ENCODE measurements around the gene KDM4B.

The KDM4B gene

GRCh38 chr19:5109560-5109959, 140.6 kb downstream of the KDM4B start:
- DNase-seq (ENCODE audit: low read depth): no peak

- DNase-seq (ENCODE audit: low read depth): no peak
Observed at GRCh38 chr19:5110546-5110945, 141.6 kb downstream of the KDM4B start.

GRCh38 chr19:5111051-5111450, 142.1 kb downstream of the KDM4B start:
- no peak for DNase-seq (ENCODE audit: low read depth)

GRCh38 chr19:5112175-5112574, 143.3 kb downstream of the KDM4B start:
- DNase-seq (ENCODE audit: low read depth): no peak

- DNase-seq (ENCODE audit: low read depth): peak; percentile 47
Observed at GRCh38 chr19:5112681-5113575, 144.0 kb downstream of the KDM4B start.

GRCh38 chr19:5113633-5114586, 145.0 kb downstream of the KDM4B start:
- DNase-seq (ENCODE audit: low read depth): no peak

- no peak for DNase-seq (ENCODE audit: low read depth)
Observed at GRCh38 chr19:5114727-5115126, 145.8 kb downstream of the KDM4B start.

GRCh38 chr19:5115351-5115750, 146.4 kb downstream of the KDM4B start:
- no peak for DNase-seq (ENCODE audit: low read depth)

GRCh38 chr19:5115771-5116202, 146.9 kb downstream of the KDM4B start:
- peak; percentile 84 for DNase-seq (ENCODE audit: low read depth)

GRCh38 chr19:5116292-5116691, 147.4 kb downstream of the KDM4B start:
- no peak for DNase-seq (ENCODE audit: low read depth)

- no peak for DNase-seq (ENCODE audit: low read depth)
Observed at GRCh38 chr19:5117421-5117820, 148.5 kb downstream of the KDM4B start.

GRCh38 chr19:5118026-5118425, 149.1 kb downstream of the KDM4B start:
- no peak for DNase-seq (ENCODE audit: low read depth)

- no peak for DNase-seq (ENCODE audit: low read depth)
Observed at GRCh38 chr19:5119297-5119998, 150.5 kb downstream of the KDM4B start.

GRCh38 chr19:5120321-5120720, 151.4 kb downstream of the KDM4B start:
- DNase-seq (ENCODE audit: low read depth): no peak

GRCh38 chr19:5120833-5121232, 151.9 kb downstream of the KDM4B start:
- no peak for DNase-seq (ENCODE audit: low read depth)

- no peak for DNase-seq (ENCODE audit: low read depth)
Observed at GRCh38 chr19:5121266-5122120, 152.6 kb downstream of the KDM4B start.

GRCh38 chr19:5122121-5122400, 153.1 kb downstream of the KDM4B start:
- no peak for DNase-seq (ENCODE audit: low read depth)

GRCh38 chr19:5122671-5123409, 153.9 kb downstream of the KDM4B start:
- DNase-seq (ENCODE audit: low read depth): no peak

GRCh38 chr19:5123646-5124045, 154.7 kb downstream of the KDM4B start:
- DNase-seq (ENCODE audit: low read depth): no peak

- no peak for DNase-seq (ENCODE audit: low read depth)
Observed at GRCh38 chr19:5124111-5124855, 155.4 kb downstream of the KDM4B start.
